Caco-2 (cell line): ENCODE results near the gene AUTS2. TPM values are rescaled to one million over a fixed set of nuclear protein-coding genes. Genes with fewer than 3 reads are reported as not detected.

ENCODE experiments used
- BruUV-seq: library from RNA; stranded (reverse); fragments of 400-500 nt; replicated peaks from 2 replicates; lab custom pipeline; 2021; lab: Mats Ljungman, UMichigan
- CTCF ChIA-PET: fragments of 300-600 bp; sonication (Branson Sonifier 250); formaldehyde crosslinking; loops from one replicate; lab custom pipeline; 2022; ENCODE audit warnings: antibody characterized with exemption; lab: Charles Lee
- POLR2A ChIA-PET: fragments of 300-600 bp; sonication (Branson Sonifier 250); formaldehyde crosslinking; loops from one replicate; lab custom pipeline; 2022; ENCODE audit warnings: antibody characterized with exemption; lab: Charles Lee
- DNase-seq, 2 experiments: peaks; one replicate each; pipeline versions ENCODE4 v3.0.0 to v3.0.0-alpha.2; 2020 to 2022
- H3K27me3 ChIP-seq: replicated peaks from 2 replicates; pipeline ENCODE4 v1.6.0; 2011; ENCODE audit warnings: low read length; ENCODE audit not compliant: control insufficient read depth, insufficient read depth
- H3K36me3 ChIP-seq: 2 replicates; pipeline ENCODE4 v1.5.1; 2011; ENCODE audit warnings: low read length; ENCODE audit not compliant: control insufficient read depth, insufficient read depth
- H3K4me1 ChIP-seq: fragments of 250-450 bp; sonication (Bioruptor Pico); 2 replicates; pipeline ENCODE4 v1.5.1; 2020; ENCODE audit warnings: mild to moderate bottlenecking
- H3K4me3 ChIP-seq: 2 replicates; pipeline ENCODE4 v1.5.1; 2011; ENCODE audit warnings: low read depth, mild to moderate bottlenecking, control low read depth, low read length
- H3K9me3 ChIP-seq: fragments of 250-450 bp; sonication (Bioruptor Pico); 2 replicates; pipeline ENCODE4 v1.5.1; 2020; ENCODE audit warnings: mild to moderate bottlenecking, moderate library complexity
- H3K27ac Mint-ChIP-seq: one replicate; pipeline ENCODE4 v1.8.0; 2022; ENCODE audit warnings: mixed read lengths; ENCODE audit not compliant: unreplicated experiment
- H3K27me3 Mint-ChIP-seq: one replicate; pipeline ENCODE4 v1.8.0; 2022; ENCODE audit warnings: mixed read lengths; ENCODE audit not compliant: insufficient read depth, unreplicated experiment
- H3K36me3 Mint-ChIP-seq: one replicate; pipeline ENCODE4 v1.8.0; 2022; ENCODE audit warnings: mild to moderate bottlenecking, mixed read lengths; ENCODE audit not compliant: insufficient read depth, unreplicated experiment
- H3K4me1 Mint-ChIP-seq: one replicate; pipeline ENCODE4 v1.8.0; 2022; ENCODE audit warnings: low read depth, mixed read lengths; ENCODE audit not compliant: unreplicated experiment
- H3K4me3 Mint-ChIP-seq: one replicate; pipeline ENCODE4 v1.8.0; 2022; ENCODE audit warnings: mild to moderate bottlenecking, moderate library complexity, mixed read lengths; ENCODE audit not compliant: unreplicated experiment
- H3K9me3 Mint-ChIP-seq: one replicate; pipeline ENCODE4 v1.8.0; 2022; ENCODE audit warnings: mixed read lengths; ENCODE audit not compliant: unreplicated experiment
- CTCF ChIP-seq, 2 experiments: fragments of 200-600 bp in 1 of 2; IDR thresholded peaks; 1 replicate in 1 of 2; 2 replicates in 1 of 2; pipeline versions ENCODE4 v1.5.1 to v1.8.0; 2011 to 2022; ENCODE audit warnings: antibody characterized with exemption in 1 of 2, control low read depth in 1 of 2, inconsistent platforms in 1 of 2, low read depth in 1 of 2, low read length in 1 of 2, mild to moderate bottlenecking in 1 of 2, moderate library complexity in 1 of 2; ENCODE audit not compliant: insufficient read depth in 1 of 2, severe bottlenecking in 1 of 2, unreplicated experiment in 1 of 2
- intact Hi-C: fragments of 100-400 bp; cut with micrococcal nuclease; formaldehyde crosslinking; loops from one replicate; pipeline ENCODE4 v1.10.0; 2022; ENCODE audit not compliant: unreplicated experiment
- total RNA-seq: library from RNA; stranded (reverse); gene quantifications from 2 replicates; pipeline ENCODE4 v1.2.3, GENCODE V29; 2022

Gene AUTS2
- total RNA-seq, 1 experiment from 2014 or later, result 37.1 TPM

- BruUV-seq, result no TSS peak
- Mint-ChIP-seq H3K27ac (no peak overlapping the region), H3K4me1 (peaks cover 4% of the 10 kb centered on the region), H3K36me3 (no peaks in the 10 kb centered on the region), H3K4me3 (peak overlapping the region; percentile 83), H3K27me3 (peaks cover 6% of the 10 kb centered on the region), H3K9me3 (no peaks in the 10 kb centered on the region)
- no peaks in the 10 kb centered on the region for H3K36me3 ChIP-seq
- ChIA-PET CTCF (no interaction called here), POLR2A (no interaction called here)
- no peaks in the 10 kb centered on the region for H3K9me3 ChIP-seq
- peaks cover 13% of the 10 kb centered on the region for H3K4me1 ChIP-seq
- intact Hi-C loops, result loop anchor here (10.0 kb wide), 2 partner anchors 206 to 236 kb away; no protein-coding TSS in a partner anchor
- H3K4me3 ChIP-seq, result peak overlapping the region; percentile 57
- no peak for DNase-seq
- TF ChIP-seq CTCF (IDR thresholded peaks at IDR 0.05; ENCODE audit: insufficient read depth in 1 of 2, low read depth in 1 of 2, low read length in 1 of 2, severe bottlenecking in 1 of 2, unreplicated experiment in 1 of 2), result no peak
- no peaks in the 10 kb centered on the region for H3K27me3 ChIP-seq
These were observed 411 bp downstream of the AUTS2 start for GRCh38 chr7:69598487-69599285.

GRCh38 chr7:69599286-69599954, 1.1 kb downstream of the AUTS2 start:
- intact Hi-C loops, result loop anchor here (10.0 kb wide), 2 partner anchors 205 to 235 kb away; no protein-coding TSS in a partner anchor
- H3K4me3 ChIP-seq, result peak overlapping the region; percentile 57
- H3K27ac Mint-ChIP-seq, result no peak overlapping the region
- no peak for TF ChIP-seq CTCF (IDR thresholded peaks at IDR 0.05; ENCODE audit: insufficient read depth in 1 of 2, low read depth in 1 of 2, low read length in 1 of 2, severe bottlenecking in 1 of 2, unreplicated experiment in 1 of 2)
- DNase-seq, result peak in 1 of 2 experiments; percentile 15
- H3K36me3 ChIP-seq, result no peaks in the 10 kb centered on the region
- H3K4me1 ChIP-seq, result peaks cover 13% of the 10 kb centered on the region
- no TSS peak for BruUV-seq
- no peaks in the 10 kb centered on the region for H3K36me3 Mint-ChIP-seq
- peak overlapping the region; percentile 83 for H3K4me3 Mint-ChIP-seq
- no peaks in the 10 kb centered on the region for H3K9me3 ChIP-seq
- no peaks in the 10 kb centered on the region; the same call in 1 of the 2 replicates for H3K27me3 ChIP-seq
- H3K27me3 Mint-ChIP-seq, result peaks cover 6% of the 10 kb centered on the region
- H3K9me3 Mint-ChIP-seq, result no peaks in the 10 kb centered on the region
- peaks cover 4% of the 10 kb centered on the region for H3K4me1 Mint-ChIP-seq
- POLR2A ChIA-PET, result no interaction called here
- CTCF ChIA-PET, result no interaction called here

- peak overlapping the region; percentile 25; the same call in 1 of the 2 replicates for H3K4me3 ChIP-seq
- CTCF ChIA-PET, result no interaction called here
These were observed 1.9 kb downstream of the AUTS2 start for GRCh38 chr7:69599955-69600709.

More at GRCh38 chr7:69599955-69600709, 1.9 kb downstream of the AUTS2 start:
- peaks cover 6% of the 10 kb centered on the region for H3K27me3 Mint-ChIP-seq
- Histone ChIP-seq H3K9me3 (no peaks in the 10 kb centered on the region), H3K4me1 (peaks cover 13% of the 10 kb centered on the region), H3K36me3 (no peaks in the 10 kb centered on the region), H3K27me3 (no peaks in the 10 kb centered on the region; the same call in 1 of the 2 replicates)
- POLR2A ChIA-PET, result no interaction called here
- DNase-seq, result peak in 1 of 2 experiments; percentile 2
- no peak overlapping the region for H3K27ac Mint-ChIP-seq
- TF ChIP-seq CTCF (IDR thresholded peaks at IDR 0.05; ENCODE audit: insufficient read depth in 1 of 2, low read depth in 1 of 2, low read length in 1 of 2, severe bottlenecking in 1 of 2, unreplicated experiment in 1 of 2), result no peak
- H3K4me3 Mint-ChIP-seq, result peak overlapping the region; percentile 83
- H3K36me3 Mint-ChIP-seq, result no peaks in the 10 kb centered on the region
- no TSS peak for BruUV-seq
- H3K9me3 Mint-ChIP-seq, result no peaks in the 10 kb centered on the region
- intact Hi-C loops, result loop anchor here (10.0 kb wide), 2 partner anchors 205 to 235 kb away; no protein-coding TSS in a partner anchor
- H3K4me1 Mint-ChIP-seq, result peaks cover 4% of the 10 kb centered on the region
